ENCODE measurements around the gene UGT1A7.

UGT1A7 gene

DNA sequence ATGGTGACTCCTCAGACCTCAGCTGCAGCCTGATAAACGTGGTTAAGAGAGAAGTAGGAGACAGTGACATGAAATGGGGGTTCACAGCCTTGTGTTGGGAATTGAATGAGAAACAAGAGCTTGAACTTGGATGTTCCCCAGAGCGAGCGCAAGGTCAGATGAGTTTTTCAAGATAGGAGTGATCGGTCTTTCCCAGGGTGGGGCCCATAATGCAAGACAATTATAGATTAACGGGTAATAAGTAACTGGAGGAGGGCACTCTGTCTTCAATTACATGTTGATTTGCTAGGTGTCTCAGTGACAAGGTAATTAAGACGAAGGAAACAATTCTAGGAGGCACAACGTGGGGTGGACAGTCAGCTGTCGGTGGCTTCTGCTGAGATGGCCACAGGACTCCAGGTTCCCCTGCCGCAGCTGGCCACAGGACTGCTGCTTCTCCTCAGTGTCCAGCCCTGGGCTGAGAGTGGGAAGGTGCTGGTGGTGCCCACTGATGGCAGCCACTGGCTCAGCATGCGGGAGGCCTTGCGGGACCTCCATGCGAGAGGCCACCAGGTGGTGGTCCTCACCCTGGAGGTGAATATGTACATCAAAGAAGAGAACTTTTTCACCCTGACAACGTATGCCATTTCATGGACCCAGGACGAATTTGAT lies 31.0 kb downstream of the UGT1A7 start, which contains the start of gene UGT1A5:
UGT1A5 (plus strand) TSS at position 297 of the 651 bp plus-strand sequence; CDS start at position 382, 85 bp downstream.
- Histone ChIP-seq H3K9ac (ENCODE audit: low read length) (no peak within 1 kb of the TSS), H3K36me3 (replicated peaks; ENCODE audit: low read depth, low read length) (no peaks in the 10 kb centered on the region), H3K4me3 (ENCODE audit: low read length) (no peak within 1 kb of the TSS), H3K27ac (ENCODE audit: low read length) (no peak within 1 kb of the TSS), H3K27me3 (ENCODE audit: low read depth, low read length) (no peaks in the 10 kb centered on the region), H2AFZ (ENCODE audit: low read depth, low read length) (no peak within 1 kb of the TSS), H3K79me2 (ENCODE audit: low read length) (no peaks in the 10 kb centered on the region), H3K4me2 (ENCODE audit: low read length) (no peak within 1 kb of the TSS), H4K20me1 (ENCODE audit: insufficient read depth, low read length) (no peaks in the 10 kb centered on the region), H3K4me1 (ENCODE audit: low read length) (no peaks in the 10 kb centered on the region), H3K9me3 (ENCODE audit: insufficient read depth, low read length) (no peaks in the 10 kb centered on the region)
- TF ChIP-seq CTCF (IDR thresholded peaks at IDR 0.05; ENCODE audit: low read depth, low read length): no peak
- no peak for TF ChIP-seq EZH2phosphoT487 (IDR thresholded peaks at IDR 0.05; ENCODE audit: low read depth)

GRCh38 chr2:233713262-233713615 lies 31.5 kb downstream of the UGT1A7 start:
- Histone ChIP-seq H3K9ac (ENCODE audit: low read length) (no peak overlapping the region), H2AFZ (ENCODE audit: low read depth, low read length) (no peak overlapping the region), H3K27me3 (ENCODE audit: low read depth, low read length) (no peaks in the 10 kb centered on the region), H3K27ac (ENCODE audit: low read length) (no peak overlapping the region), H3K4me1 (ENCODE audit: low read length) (no peaks in the 10 kb centered on the region), H4K20me1 (ENCODE audit: insufficient read depth, low read length) (no peaks in the 10 kb centered on the region), H3K4me2 (ENCODE audit: low read length) (no peak overlapping the region), H3K36me3 (replicated peaks; ENCODE audit: low read depth, low read length) (no peaks in the 10 kb centered on the region), H3K79me2 (ENCODE audit: low read length) (no peaks in the 10 kb centered on the region), H3K9me3 (ENCODE audit: insufficient read depth, low read length) (no peaks in the 10 kb centered on the region), H3K4me3 (ENCODE audit: low read length) (no peak overlapping the region)
- TF ChIP-seq EZH2phosphoT487 (IDR thresholded peaks at IDR 0.05; ENCODE audit: low read depth): no peak
- TF ChIP-seq CTCF (IDR thresholded peaks at IDR 0.05; ENCODE audit: low read depth, low read length): no peak

DNA sequence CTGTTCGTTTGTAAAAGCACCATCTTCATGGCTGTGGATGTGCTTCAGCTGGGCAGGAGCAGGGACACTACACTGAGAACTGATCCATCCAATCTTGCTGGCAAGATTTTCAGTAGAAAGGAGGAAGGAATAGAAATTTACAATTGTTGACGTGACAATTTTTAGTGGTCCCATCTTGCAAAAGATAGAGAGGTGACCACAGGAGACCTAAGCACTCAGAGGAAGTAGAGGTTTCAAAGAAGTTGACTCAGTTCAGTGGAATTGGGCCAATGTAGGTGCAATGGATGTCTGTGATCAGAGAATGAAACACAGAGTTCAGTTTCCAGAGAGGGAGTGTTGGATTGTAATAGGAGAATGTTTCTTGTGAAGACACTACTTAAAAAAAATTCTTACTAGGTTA lies 32.4 kb downstream of the UGT1A7 start:
- H3K36me3 ChIP-seq (replicated peaks; ENCODE audit: low read depth, low read length): no peaks in the 10 kb centered on the region

GRCh38 chr2:233718552-233718951 lies 36.9 kb downstream of the UGT1A7 start, which contains the start of gene UGT1A4:
Gene UGT1A4 (plus strand): TSS chr2:233718736. CDS start chr2:233718821, 85 bp downstream.
- Histone ChIP-seq H3K4me3 (ENCODE audit: low read length) (no peak within 1 kb of the TSS), H3K36me3 (replicated peaks; ENCODE audit: low read depth, low read length) (no peaks in the 10 kb centered on the region), H3K79me2 (ENCODE audit: low read length) (no peaks in the 10 kb centered on the region), H3K4me2 (ENCODE audit: low read length) (no peak within 1 kb of the TSS), H3K9me3 (ENCODE audit: insufficient read depth, low read length) (no peaks in the 10 kb centered on the region), H4K20me1 (ENCODE audit: insufficient read depth, low read length) (no peaks in the 10 kb centered on the region), H3K27ac (ENCODE audit: low read length) (no peak within 1 kb of the TSS), H3K4me1 (ENCODE audit: low read length) (no peaks in the 10 kb centered on the region), H3K27me3 (ENCODE audit: low read depth, low read length) (no peaks in the 10 kb centered on the region), H3K9ac (ENCODE audit: low read length) (no peak within 1 kb of the TSS), H2AFZ (ENCODE audit: low read depth, low read length) (no peak within 1 kb of the TSS)
- TF ChIP-seq CTCF (IDR thresholded peaks at IDR 0.05; ENCODE audit: low read depth, low read length): no peak
- no peak for TF ChIP-seq EZH2phosphoT487 (IDR thresholded peaks at IDR 0.05; ENCODE audit: low read depth)

More for the DNA sequence above, 32.4 kb downstream of the UGT1A7 start:
- Histone ChIP-seq H3K4me3 (ENCODE audit: low read length) (no peak overlapping the region), H3K9ac (ENCODE audit: low read length) (no peak overlapping the region), H2AFZ (ENCODE audit: low read depth, low read length) (no peak overlapping the region), H4K20me1 (ENCODE audit: insufficient read depth, low read length) (no peaks in the 10 kb centered on the region), H3K79me2 (ENCODE audit: low read length) (no peaks in the 10 kb centered on the region), H3K4me1 (ENCODE audit: low read length) (no peaks in the 10 kb centered on the region), H3K9me3 (ENCODE audit: insufficient read depth, low read length) (no peaks in the 10 kb centered on the region), H3K27ac (ENCODE audit: low read length) (no peak overlapping the region), H3K4me2 (ENCODE audit: low read length) (no peak overlapping the region), H3K27me3 (ENCODE audit: low read depth, low read length) (no peaks in the 10 kb centered on the region)
- TF ChIP-seq EZH2phosphoT487 (IDR thresholded peaks at IDR 0.05; ENCODE audit: low read depth) (no peak), CTCF (IDR thresholded peaks at IDR 0.05; ENCODE audit: low read depth, low read length) (no peak)
